Measurements from ENCODE around the gene TMEM244.

DNA sequence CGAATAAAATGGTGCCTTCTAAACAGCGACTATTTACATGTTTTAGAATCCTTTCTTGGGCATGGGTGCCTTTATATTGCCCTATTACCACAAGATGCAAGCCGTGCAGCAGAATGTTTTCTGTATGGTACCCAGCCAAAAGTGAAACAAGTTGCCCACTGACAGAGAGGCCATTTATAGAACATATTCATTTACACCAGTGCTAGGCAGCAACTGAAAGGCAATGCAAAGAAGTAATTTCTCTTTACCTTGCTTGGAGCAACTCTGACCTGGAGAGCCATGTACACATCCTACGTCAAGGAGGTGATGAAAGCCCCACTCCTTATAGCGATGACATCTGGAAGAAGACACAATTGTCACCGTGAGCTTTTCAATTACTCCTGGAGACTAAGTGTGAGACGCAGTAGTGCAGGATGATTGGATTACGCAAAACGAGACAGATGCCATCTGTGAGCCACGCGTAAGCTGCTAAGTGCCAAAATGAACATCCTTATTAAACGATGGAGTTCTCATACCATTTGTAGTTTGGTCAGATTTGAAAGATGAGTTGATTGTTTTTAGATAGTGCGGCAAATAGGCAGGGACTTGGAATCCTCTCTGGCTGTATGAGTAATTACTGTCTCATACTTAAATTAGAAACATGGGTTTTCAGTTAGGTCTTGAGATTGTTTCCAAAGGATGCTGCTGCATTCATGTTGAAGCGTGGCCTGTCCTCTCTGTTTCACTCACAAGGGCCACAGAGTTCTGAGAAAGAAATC lies at the start of gene TMEM244:
- TF ChIP-seq, protein P1, sequence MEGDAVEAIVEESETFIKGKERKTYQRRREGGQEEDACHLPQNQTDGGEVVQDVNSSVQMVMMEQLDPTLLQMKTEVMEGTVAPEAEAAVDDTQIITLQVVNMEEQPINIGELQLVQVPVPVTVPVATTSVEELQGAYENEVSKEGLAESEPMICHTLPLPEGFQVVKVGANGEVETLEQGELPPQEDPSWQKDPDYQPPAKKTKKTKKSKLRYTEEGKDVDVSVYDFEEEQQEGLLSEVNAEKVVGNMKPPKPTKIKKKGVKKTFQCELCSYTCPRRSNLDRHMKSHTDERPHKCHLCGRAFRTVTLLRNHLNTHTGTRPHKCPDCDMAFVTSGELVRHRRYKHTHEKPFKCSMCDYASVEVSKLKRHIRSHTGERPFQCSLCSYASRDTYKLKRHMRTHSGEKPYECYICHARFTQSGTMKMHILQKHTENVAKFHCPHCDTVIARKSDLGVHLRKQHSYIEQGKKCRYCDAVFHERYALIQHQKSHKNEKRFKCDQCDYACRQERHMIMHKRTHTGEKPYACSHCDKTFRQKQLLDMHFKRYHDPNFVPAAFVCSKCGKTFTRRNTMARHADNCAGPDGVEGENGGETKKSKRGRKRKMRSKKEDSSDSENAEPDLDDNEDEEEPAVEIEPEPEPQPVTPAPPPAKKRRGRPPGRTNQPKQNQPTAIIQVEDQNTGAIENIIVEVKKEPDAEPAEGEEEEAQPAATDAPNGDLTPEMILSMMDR (conservative IDR thresholded peaks at IDR 0.05 in 1 of 2, IDR thresholded peaks at IDR 0.05 in 1 of 2; ENCODE audit: extremely low read depth in 1 of 2, insufficient read depth in 1 of 2, low read depth in 1 of 2, low read length in 2 of 2), result no peak
- TF ChIP-seq EZH2 (IDR thresholded peaks at IDR 0.05; ENCODE audit: borderline replicate concordance, low read length), result no peak

Data from mammary epithelial cell (primary cell).